WTC11 (cell line): Measurements from ENCODE around the gene GLRA2. TPM values are rescaled to one million over a fixed set of nuclear protein-coding genes. Genes with fewer than 3 reads are reported as not detected.
A peak's percentile ranks its signal among the peaks of the same experiment; 100 is the strongest.

Experiments
- ATAC-seq: fragments of 200-7000 bp; cut with Tn5 transposase; 2 replicates; pipeline ENCODE4 v1.10.0; 2021; ENCODE audit warnings: mild to moderate bottlenecking, moderate library complexity
- CTCF ChIA-PET: fragments of 300-600 bp; sonication (Branson Sonifier 250); formaldehyde crosslinking; loops from one replicate; lab custom pipeline; 2021; ENCODE audit warnings: antibody characterized with exemption; lab: Charles Lee
- POLR2A ChIA-PET: fragments of 350-600 bp; sonication (Branson Sonifier 250); formaldehyde crosslinking; loops from one replicate; lab custom pipeline; 2021; ENCODE audit warnings: antibody characterized with exemption; lab: Charles Lee
- DNase-seq: peaks from one replicate; pipeline ENCODE4 v3.0.0; 2021; ENCODE audit warnings: low spot score
- H3K27ac Mint-ChIP-seq: 2 replicates; pipeline ENCODE4 v1.8.0; 2021; ENCODE audit warnings: mixed read lengths
- H3K27me3 Mint-ChIP-seq: 2 replicates; pipeline ENCODE4 v1.8.0; 2021; ENCODE audit warnings: low read depth, mild to moderate bottlenecking, moderate library complexity, mixed read lengths
- H3K36me3 Mint-ChIP-seq: 2 replicates; pipeline ENCODE4 v1.8.0; 2021; ENCODE audit warnings: mixed read lengths
- H3K4me1 Mint-ChIP-seq: 2 replicates; pipeline ENCODE4 v1.8.0; 2022; ENCODE audit warnings: mixed read lengths
- H3K4me3 Mint-ChIP-seq: 2 replicates; pipeline ENCODE4 v1.8.0; 2021; ENCODE audit warnings: mild to moderate bottlenecking, moderate library complexity, mixed read lengths
- H3K9me3 Mint-ChIP-seq: 2 replicates; pipeline ENCODE4 v1.8.0; 2021; ENCODE audit warnings: mixed read lengths
- ARID4B ChIP-seq: sonication (generic); formaldehyde crosslinking; IDR thresholded peaks from 2 replicates; pipeline ENCODE4 v1.8.0; 2023; ENCODE audit warnings: missing genetic modification reagents, mild to moderate bottlenecking, borderline replicate concordance
- ATF2 ChIP-seq: sonication (generic); formaldehyde crosslinking; IDR thresholded peaks from 2 replicates; pipeline ENCODE4 v1.8.1; 2022; ENCODE audit warnings: low read depth, missing genetic modification reagents, borderline replicate concordance
- CDX4 ChIP-seq: fragments of 250-450 bp; sonication (Bioruptor Pico); IDR thresholded peaks from 2 replicates; pipeline ENCODE4 v1.9.0; 2021; ENCODE audit warnings: moderate library complexity, mild to moderate bottlenecking, inconsistent platforms, borderline replicate concordance
- GABPB1 ChIP-seq: sonication (generic); formaldehyde crosslinking; IDR thresholded peaks from 2 replicates; pipeline ENCODE4 v1.8.1; 2023; ENCODE audit warnings: mild to moderate bottlenecking, missing genetic modification reagents
- GRHL2 ChIP-seq: fragments of 250-450 bp; sonication (Bioruptor Pico); IDR thresholded peaks from 2 replicates; pipeline ENCODE4 v1.8.0; 2022; ENCODE audit warnings: mild to moderate bottlenecking, moderate library complexity; ENCODE audit not compliant: insufficient replicate concordance, severe bottlenecking
- IRF2 ChIP-seq: sonication (generic); formaldehyde crosslinking; IDR thresholded peaks from 2 replicates; pipeline ENCODE4 v1.8.0; 2022; ENCODE audit warnings: low read depth, missing genetic modification reagents, borderline replicate concordance
- MXD4 ChIP-seq: fragments of 250-450 bp; sonication (Bioruptor Pico); IDR thresholded peaks from 2 replicates; pipeline ENCODE4 v1.8.0; 2021; ENCODE audit warnings: mild to moderate bottlenecking, moderate library complexity, borderline replicate concordance
- TEAD1 ChIP-seq: sonication (generic); formaldehyde crosslinking; IDR thresholded peaks from 2 replicates; pipeline ENCODE4 v1.8.0; 2022; ENCODE audit warnings: mild to moderate bottlenecking, missing genetic modification reagents
- TP53 ChIP-seq: sonication (generic); formaldehyde crosslinking; IDR thresholded peaks from 2 replicates; pipeline ENCODE4 v1.8.1; 2023; ENCODE audit warnings: mild to moderate bottlenecking, missing genetic modification reagents
- USF1 ChIP-seq: sonication (generic); formaldehyde crosslinking; IDR thresholded peaks from 2 replicates; pipeline ENCODE4 v1.8.0; 2022; ENCODE audit warnings: mild to moderate bottlenecking, missing genetic modification reagents
- ZNF396 ChIP-seq: fragments of 250-450 bp; sonication (Bioruptor Pico); IDR thresholded peaks from 2 replicates; pipeline ENCODE4 v1.8.0; 2021; ENCODE audit warnings: mild to moderate bottlenecking, moderate library complexity, borderline replicate concordance
- ZNF423 ChIP-seq: fragments of 250-450 bp; sonication (Bioruptor Pico); IDR thresholded peaks from 2 replicates; pipeline ENCODE4 v2.1.2; 2022; ENCODE audit warnings: mild to moderate bottlenecking, moderate library complexity
- ZNF671 ChIP-seq: fragments of 250-450 bp; sonication (Bioruptor Pico); IDR thresholded peaks from 2 replicates; pipeline ENCODE4 v1.8.0; 2021; ENCODE audit warnings: mild to moderate bottlenecking
- total RNA-seq: library from RNA; stranded (reverse); gene quantifications from 3 replicates; pipeline ENCODE4 v1.2.3, GENCODE V29; 2021

Gene GLRA2
- total RNA-seq, 1 experiment from 2014 or later = not detected

- H3K4me3 Mint-ChIP-seq = no peak overlapping the region
- no peak overlapping the region for H3K27ac Mint-ChIP-seq
- peak; percentile 62 for DNase-seq
- ChIA-PET CTCF (interaction anchor here (0.6 to 0.7 kb wide), 4 partner anchors 81 to 454 kb away, joined by 3 to 4 read pairs (median 4); partner anchors contain the start of gene GLRA2), POLR2A (no interaction called here)
- H3K36me3 Mint-ChIP-seq = no peaks in the 10 kb centered on the region
- no peaks in the 10 kb centered on the region for H3K9me3 Mint-ChIP-seq
- no peaks in the 10 kb centered on the region for H3K4me1 Mint-ChIP-seq
- no peaks in the 10 kb centered on the region; the same call in 1 of the 2 replicates for H3K27me3 Mint-ChIP-seq
- TF ChIP-seq IRF2 (CRISPR knock-in tag) (no peak), ZNF671 (CRISPR knock-in tag) (no peak), ZNF396 (no peak), TP53 (CRISPR knock-in tag) (no peak), USF1 (CRISPR knock-in tag) (no peak), GRHL2 (CRISPR knock-in tag) (no peak), TEAD1 (CRISPR knock-in tag) (no peak)
- peak; percentile 89 for ATAC-seq
Measured at GRCh38 chrX:14697451-14697850, 168.1 kb downstream of the GLRA2 start.

- CTCF ChIA-PET = no interaction called here
Measured at GRCh38 chrX:14698790-14699189, 169.5 kb downstream of the GLRA2 start.

More at GRCh38 chrX:14698790-14699189, 169.5 kb downstream of the GLRA2 start:
- Mint-ChIP-seq H3K9me3 (no peaks in the 10 kb centered on the region), H3K27me3 (no peaks in the 10 kb centered on the region; the same call in 1 of the 2 replicates), H3K4me1 (no peaks in the 10 kb centered on the region), H3K4me3 (no peak overlapping the region), H3K27ac (no peak overlapping the region), H3K36me3 (no peaks in the 10 kb centered on the region)
- ATAC-seq = no peak
- DNase-seq = no peak
- POLR2A ChIA-PET = interaction anchor here (0.8 kb wide), 1 partner anchor 563 kb away, joined by 3 read pairs; no protein-coding TSS in a partner anchor
- TF ChIP-seq ATF2 (CRISPR knock-in tag) = no peak
- no peak for TF ChIP-seq GABPB1 (CRISPR knock-in tag)
- TF ChIP-seq ZNF423 (CRISPR knock-in tag) = no peak
- no peak for TF ChIP-seq CDX4 (CRISPR knock-in tag)
- TF ChIP-seq ARID4B (CRISPR knock-in tag) = no peak
- no peak for TF ChIP-seq MXD4 (CRISPR knock-in tag)
